Esophagus mucosa (tissue), 1 donor: ENCODE data around the gene TES. TPM values are rescaled to one million over a fixed set of nuclear protein-coding genes. Genes with fewer than 3 reads are reported as not detected.
"Not testable (repeated sequence)": the region's sequence is repeated elsewhere in the genome, so short reads cannot be mapped to it uniquely, and the experiment has no call there.

Experiments
- ATAC-seq: fragments of 200-7000 bp; cut with Tn5 transposase; one replicate; pipeline ENCODE4 v1.9.1; 2020
- total RNA-seq: library from RNA; stranded (reverse); gene quantifications from one replicate; pipeline ENCODE4 v1.2.4, GENCODE V29; 2023
- donor health status: DM: yes; HTN: yes; CAD: no.

Gene TES, protein sequence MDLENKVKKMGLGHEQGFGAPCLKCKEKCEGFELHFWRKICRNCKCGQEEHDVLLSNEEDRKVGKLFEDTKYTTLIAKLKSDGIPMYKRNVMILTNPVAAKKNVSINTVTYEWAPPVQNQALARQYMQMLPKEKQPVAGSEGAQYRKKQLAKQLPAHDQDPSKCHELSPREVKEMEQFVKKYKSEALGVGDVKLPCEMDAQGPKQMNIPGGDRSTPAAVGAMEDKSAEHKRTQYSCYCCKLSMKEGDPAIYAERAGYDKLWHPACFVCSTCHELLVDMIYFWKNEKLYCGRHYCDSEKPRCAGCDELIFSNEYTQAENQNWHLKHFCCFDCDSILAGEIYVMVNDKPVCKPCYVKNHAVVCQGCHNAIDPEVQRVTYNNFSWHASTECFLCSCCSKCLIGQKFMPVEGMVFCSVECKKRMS
- 52.9 TPM for total RNA-seq

GRCh38 chr7:116210345-116211005 is at the start of gene TES:
TES (plus strand) TSS chr7:116210539; CDS start chr7:116210708, 169 bp downstream.
- ATAC-seq, result peak; percentile 89

DNA sequence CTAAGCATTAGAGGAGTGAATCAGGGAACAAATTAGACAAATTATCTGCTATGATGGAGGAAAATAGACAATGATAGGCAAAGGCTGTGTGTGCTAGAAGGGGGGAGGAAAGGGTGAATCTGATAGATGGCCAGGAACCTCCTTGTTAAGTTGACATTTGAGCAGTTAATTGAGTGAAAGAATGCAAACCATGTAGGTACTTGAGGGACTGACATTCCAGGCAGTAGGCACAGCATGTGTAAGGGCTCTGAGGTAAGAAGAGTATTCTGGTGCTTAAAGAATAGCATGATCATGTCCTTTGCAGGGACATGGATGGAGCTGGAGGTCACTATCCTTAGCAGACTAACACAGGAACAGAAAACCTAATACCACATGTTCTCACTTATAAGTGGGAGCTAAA is 48.6 kb upstream of the TES start:
- no peak for ATAC-seq

DNA sequence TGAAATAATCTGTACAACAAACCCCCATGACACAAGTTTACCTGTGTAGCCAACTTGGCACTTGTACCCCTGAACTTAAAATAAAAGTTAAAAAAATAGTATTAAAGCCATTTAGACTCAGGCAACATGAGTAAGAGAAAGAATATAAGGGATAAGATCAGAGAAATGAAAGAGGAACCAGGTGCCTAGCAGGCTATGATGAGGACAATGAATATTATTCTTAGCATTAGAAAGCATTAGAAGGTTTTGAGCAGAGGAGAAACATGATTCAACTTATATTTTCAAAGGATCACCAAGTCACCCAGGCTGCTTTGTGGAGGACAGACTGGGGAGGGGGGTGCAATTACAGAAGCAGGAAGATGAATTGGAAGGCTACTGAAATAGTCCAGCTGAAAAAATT is 48.1 kb upstream of the TES start:
- no peak for ATAC-seq

- no peak for ATAC-seq
Measured at GRCh38 chr7:116162992-116163391, 47.3 kb upstream of the TES start.

DNA sequence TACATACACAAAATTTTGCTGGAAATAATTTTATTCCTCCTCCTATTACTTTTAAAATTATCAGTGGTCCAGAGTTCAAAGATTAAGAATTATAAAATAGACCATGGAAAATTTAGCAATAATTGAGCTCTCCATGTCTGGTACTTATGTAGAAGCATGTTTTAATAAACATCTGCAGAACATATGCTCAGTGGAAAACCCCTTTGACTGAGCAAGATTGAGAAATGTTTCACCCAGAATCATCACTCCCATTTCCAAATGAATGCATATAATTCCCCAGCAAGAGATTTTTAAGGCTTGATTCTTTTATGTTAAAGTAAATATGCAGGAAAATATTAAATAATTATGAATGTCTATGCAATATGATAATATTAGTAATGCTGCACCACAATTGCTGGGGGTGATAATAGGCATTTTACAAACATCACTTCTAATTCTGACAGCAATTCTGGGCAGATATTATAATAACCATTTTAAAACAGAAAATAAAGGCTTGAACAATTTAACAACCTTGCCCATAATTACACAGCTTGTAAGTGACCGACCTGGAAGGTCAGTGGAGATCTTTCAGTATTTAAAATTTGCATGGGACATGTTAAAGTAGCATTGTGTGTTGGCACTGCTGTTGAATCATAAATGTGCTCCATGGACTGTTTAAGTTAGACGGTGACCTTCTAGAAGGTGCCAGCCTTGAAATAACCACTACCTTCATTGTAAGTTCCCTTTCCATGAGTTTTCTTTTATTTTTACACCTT is 45.6 kb upstream of the TES start:
- no peak for ATAC-seq

DNA sequence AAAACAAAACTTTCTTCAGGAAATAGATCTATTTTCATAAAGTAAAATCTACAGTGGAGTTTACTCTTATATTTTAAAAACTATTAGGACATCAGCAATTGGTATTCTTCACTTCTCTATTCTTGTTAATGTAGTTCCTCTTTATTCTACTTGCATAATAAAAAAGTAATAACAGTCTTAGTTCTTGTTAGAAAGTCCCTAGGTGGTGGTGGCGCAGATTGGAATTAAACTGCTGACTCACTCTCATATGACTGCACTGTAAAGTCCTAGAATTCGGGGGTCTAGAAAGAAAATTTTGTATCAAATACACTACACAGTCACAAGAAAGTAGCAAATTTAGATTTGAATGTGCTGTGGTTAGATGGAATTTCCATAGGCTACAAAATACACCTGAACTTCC is 44.6 kb upstream of the TES start:
- ATAC-seq, result no peak

DNA sequence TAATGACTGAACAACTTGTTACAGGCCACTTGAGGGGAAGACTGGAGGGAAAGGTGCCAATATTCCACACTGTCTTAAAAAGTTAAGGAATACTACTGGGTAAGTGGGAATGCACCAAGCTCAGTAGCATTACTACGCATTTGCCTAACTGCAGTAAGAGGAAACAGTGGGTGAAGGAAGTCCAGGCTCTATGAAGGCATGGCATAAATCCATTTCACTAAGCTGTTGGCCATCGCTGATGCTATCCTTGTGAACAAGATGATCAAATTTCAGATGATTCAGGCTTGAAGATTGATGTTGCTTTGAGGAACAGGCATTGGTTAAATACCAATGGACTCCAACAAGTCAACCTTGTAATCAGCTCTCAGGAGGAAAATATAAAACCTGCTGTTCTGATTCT is 44.2 kb upstream of the TES start:
- ATAC-seq, result no peak

- ATAC-seq, result no peak
Measured at GRCh38 chr7:116167177-116167576, 43.2 kb upstream of the TES start.

GRCh38 chr7:116169060-116169459 is 41.3 kb upstream of the TES start:
- ATAC-seq, result no peak

DNA sequence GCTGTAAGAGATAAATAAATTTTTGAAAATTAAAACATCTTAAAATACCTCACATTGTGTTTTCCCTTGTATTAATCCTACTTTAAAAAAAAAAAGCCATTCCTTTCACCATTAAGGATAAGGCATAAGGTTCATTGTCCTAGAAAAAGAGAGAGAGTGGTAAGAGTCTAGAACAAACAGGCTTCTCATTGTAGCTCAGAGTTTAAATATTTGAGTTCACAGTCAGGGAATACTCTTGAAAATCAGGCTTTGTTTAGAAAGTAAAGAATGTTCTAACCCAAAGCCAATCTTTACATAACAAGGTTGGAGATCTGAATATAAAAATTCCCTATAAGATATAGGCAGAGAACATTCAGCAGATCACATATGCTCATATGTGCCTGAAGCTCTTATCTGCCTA is 40.2 kb upstream of the TES start:
- no peak for ATAC-seq

GRCh38 chr7:116171094-116171493 is 39.2 kb upstream of the TES start:
- no peak for ATAC-seq

GRCh38 chr7:116172353-116172752 is 38.0 kb upstream of the TES start:
- no peak for ATAC-seq

DNA sequence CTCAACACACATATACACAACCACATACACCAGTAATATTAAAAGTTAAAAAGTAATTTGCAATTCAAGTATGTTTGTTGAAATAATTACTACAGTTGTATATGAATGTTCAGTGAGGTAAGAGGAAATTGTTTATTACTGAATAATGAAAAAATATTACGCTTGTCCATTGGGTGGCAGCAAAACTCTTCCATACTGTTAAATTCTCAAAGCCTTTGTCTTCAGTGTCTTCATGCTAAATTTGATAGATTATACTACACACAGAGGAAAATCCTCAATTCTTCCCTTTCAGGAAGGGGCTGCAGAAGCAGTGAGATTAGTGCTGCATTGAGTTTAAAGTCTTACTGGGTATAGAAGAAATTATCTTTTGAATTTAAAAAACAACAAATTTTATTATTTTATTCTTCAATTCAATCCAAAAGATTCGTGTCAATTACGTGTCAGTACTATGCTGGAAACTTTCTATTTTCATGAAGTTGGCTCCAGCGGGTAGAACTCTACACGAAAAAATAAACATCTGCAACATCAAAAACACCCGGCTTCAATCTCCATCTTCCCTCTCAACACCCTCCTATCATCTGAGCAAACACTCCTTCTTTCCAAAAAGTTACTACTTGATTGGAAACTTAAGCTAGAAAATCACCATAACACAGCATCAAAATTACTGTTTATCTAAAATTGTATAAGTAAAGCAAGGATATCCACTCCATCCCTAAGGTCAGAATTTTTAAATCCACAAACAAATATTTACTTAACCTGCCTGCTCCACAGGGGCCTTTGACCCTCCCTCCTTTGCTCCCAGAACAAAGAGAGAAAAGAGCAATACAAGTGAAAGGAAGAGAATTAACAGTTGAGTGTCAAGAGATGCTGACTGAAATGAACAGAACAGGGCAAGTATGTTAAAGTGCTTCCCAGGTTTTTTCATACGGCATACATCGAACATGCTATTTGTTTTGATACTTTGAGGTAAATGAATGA is 37.0 kb upstream of the TES start:
- ATAC-seq, result peak; percentile 67

DNA sequence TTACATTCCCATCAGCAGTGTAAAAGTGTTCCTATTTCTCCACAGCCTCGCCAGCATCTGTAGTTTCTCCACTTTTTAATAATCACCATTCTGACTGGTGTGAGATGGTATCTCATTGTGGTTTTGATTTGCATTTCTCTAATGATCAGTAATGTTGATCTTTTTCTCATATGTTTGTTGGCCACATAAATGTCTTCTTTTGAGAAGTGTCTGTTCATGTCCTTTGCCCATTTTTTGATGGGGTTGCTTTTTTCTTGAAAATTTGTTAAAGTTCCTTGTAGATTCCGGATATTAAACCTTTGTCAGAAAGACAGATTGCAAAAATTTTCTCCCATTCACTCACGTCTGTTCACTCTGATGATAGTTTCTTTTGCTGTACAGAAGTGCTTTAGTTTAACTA is 35.2 kb upstream of the TES start:
- ATAC-seq, result not testable (repeated sequence)

GRCh38 chr7:116176226-116176625 is 34.1 kb upstream of the TES start:
- ATAC-seq, result no peak

GRCh38 chr7:116177009-116177408 is 33.3 kb upstream of the TES start:
- no peak for ATAC-seq

- ATAC-seq, result peak; percentile 67
Measured at GRCh38 chr7:116180302-116180701, 30.0 kb upstream of the TES start.

GRCh38 chr7:116182023-116182422 is 28.3 kb upstream of the TES start:
- ATAC-seq, result no peak

DNA sequence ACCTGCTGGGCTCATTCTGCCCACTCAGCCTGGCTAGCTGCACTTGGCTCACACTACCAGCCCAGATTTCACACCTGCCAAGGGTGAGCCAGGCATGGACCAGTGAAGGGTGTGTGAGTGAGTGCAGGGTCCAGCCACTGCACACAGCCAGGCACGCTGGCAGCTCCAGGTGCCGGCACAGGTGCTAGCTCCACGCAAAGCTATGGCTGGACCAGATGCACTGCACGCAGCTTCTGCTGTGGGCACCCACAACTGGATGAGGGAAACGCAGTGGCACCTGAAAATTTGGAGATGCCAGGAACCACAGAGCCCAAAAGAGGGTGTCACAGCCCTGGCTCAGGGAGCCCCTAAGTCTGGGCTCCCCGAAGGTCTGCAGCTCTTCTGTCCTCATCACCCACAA is 24.9 kb upstream of the TES start:
- ATAC-seq, result no peak

DNA sequence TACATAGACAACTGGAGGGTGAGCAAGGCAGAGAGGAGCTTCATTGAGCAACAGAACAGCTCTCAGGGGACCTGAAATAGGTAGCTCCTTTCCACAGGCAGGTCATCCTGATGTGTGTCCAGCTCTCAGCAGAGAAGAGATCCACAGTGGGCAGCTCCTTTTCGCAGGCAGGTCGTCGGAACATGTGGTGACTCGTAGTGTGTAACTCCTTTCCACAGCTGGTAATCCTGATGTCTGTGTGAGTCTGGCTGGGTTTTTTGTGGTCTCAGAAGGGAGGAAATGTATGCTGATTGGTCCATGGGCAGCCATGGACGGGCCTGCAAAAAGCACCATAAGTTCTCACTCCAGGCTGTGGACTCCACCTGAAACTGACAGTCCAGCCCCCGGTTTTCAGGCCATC is 24.4 kb upstream of the TES start:
- ATAC-seq, result no peak

GRCh38 chr7:116187400-116187799 is 22.9 kb upstream of the TES start:
- no peak for ATAC-seq
